Transverse colon (tissue), 4 donors: ENCODE results near the gene KCNQ4. TPM values are rescaled to one million over a fixed set of nuclear protein-coding genes. Genes with fewer than 3 reads are reported as not detected.

Experiments
- DNase-seq: peaks from one replicate; pipeline ENCODE4 v3.0.0-alpha.2; 2019
- H3K27ac ChIP-seq, 4 donors: fragments of 200-600 bp; sonication (generic); 2 replicates each; pipeline ENCODE4 v1.5.1; 2016 to 2018; ENCODE audit warnings: inconsistent platforms in 4 of 4
- H3K27me3 ChIP-seq: fragments of 200-600 bp; sonication (generic); 2 replicates; pipeline ENCODE4 v1.5.1; 2017; ENCODE audit warnings: inconsistent platforms
- H3K36me3 ChIP-seq, 4 donors: fragments of 200-600 bp; sonication (generic); 2 replicates each; pipeline ENCODE4 v1.5.1; 2017 to 2019; ENCODE audit warnings: inconsistent platforms in 4 of 4
- H3K4me1 ChIP-seq, 4 donors: fragments of 200-600 bp; sonication (generic); 2 replicates each; pipeline ENCODE4 v1.5.1; 2017 to 2020; ENCODE audit warnings: inconsistent platforms in 4 of 4
- H3K4me3 ChIP-seq, 4 donors: fragments of 200-600 bp; sonication (generic); 1 replicate in 1 of 4; 2 replicates in 3 of 4; pipeline versions ENCODE4 v1.5.1 to v1.6.1; 2017 to 2019; ENCODE audit warnings: inconsistent platforms in 4 of 4
- H3K9me3 ChIP-seq, 2 donors: fragments of 200-600 bp; sonication (generic); 2 replicates each; pipeline ENCODE4 v1.5.1; 2017 to 2019; ENCODE audit warnings: inconsistent platforms in 2 of 2
- EP300 ChIP-seq: sonication (generic); formaldehyde crosslinking; IDR thresholded peaks from one replicate; pipeline ENCODE4 v1.6.1; 2017; ENCODE audit warnings: antibody characterized with exemption, low read depth
- POLR2A ChIP-seq: fragments of 450-650 bp; IDR thresholded peaks from one replicate; pipeline ENCODE4 v1.6.1; 2016; ENCODE audit warnings: antibody characterized with exemption, mild to moderate bottlenecking, moderate library complexity
- POLR2AphosphoS5 ChIP-seq, 3 donors: sonication (generic); formaldehyde crosslinking; IDR thresholded peaks; one replicate each; pipeline ENCODE4 v1.6.1; 2016; ENCODE audit warnings: antibody characterized with exemption in 3 of 3
- WGBS, 2 donors: methylation state at CpG; one replicate each; pipeline ENCODE4 v1.1.5; 2018; ENCODE audit warnings: low coverage in 1 of 2; 5-methylcytosine and 5-hydroxymethylcytosine counted together
- in situ Hi-C, 4 donors: fragments of 200-750 bp; cut with MboI; loops; one replicate each; pipeline versions ENCODE4 v1.15.0 to v1.15.1; 2017; ENCODE audit warnings: low sequenced_read_pairs in 3 of 4, low pct_ligation_motif_present in 1 of 4, low pct_unique_long_range_greater_than_20kb in 1 of 4
- intact Hi-C: fragments of 100-400 bp; cut with DNase I; formaldehyde crosslinking; loops from one replicate; pipeline ENCODE4 v1.15.1; 2023; ENCODE audit warnings: low total_unique reads
- total RNA-seq, 4 donors: library from RNA; depleted of rRNA; stranded (reverse); fragments of >200 nt; gene quantifications; one replicate each; pipeline ENCODE4 v1.1.0, GENCODE V29; 2016
- TF ChIP-seq, protein P1 (sequence below), 5 experiments: fragments of 200-600 bp in 3 of 5; fragments of 450-650 bp in 2 of 5; sonication (generic) in 3 of 5; IDR thresholded peaks; 1 replicate in 2 of 5; 2 replicates in 3 of 5; pipeline ENCODE4 v1.5.1; 2016 to 2017; ENCODE audit warnings: antibody characterized with exemption in 5 of 5, inconsistent platforms in 3 of 5, mild to moderate bottlenecking in 2 of 5, moderate library complexity in 1 of 5

KCNQ4 gene
- total RNA-seq, 4 donors from 2014 or later = 3.1 to 33.7 (median 3.6) TPM

DNA sequence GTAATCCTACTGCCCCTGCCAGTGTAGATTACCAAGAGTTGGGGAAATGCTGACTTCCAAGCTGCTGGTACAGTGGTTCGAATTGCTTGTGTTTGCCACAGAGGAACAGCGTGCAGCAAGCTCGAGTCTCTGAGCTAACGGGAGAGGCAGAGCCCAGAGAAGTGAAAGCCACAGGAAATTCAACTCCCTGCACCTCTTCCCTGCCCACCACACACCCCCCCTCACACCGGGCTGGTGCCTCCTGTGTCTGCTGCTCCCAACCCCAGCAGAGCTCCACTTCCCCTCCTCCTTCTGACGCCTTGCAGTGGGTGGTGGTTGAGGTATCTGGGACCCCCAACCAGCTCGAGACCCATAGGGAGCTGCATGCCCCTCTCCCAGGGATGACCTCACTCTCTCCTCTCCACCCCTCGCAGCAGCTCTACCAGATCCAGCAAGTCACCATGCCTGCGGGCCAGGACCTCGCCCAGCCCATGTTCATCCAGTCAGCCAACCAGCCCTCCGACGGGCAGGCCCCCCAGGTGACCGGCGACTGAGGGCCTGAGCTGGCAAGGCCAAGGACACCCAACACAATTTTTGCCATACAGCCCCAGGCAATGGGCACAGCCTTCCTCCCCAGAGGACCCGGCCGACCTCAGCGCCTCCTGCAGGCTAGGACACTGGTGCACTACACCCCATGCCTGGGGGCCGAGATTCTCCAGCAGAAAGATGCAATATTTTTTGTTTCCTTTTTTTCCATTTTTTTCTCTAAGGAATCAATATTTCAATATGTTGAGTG, 13.1 kb upstream of the KCNQ4 start:
- intact Hi-C loops (loop anchor here (5.0 kb wide), 1 partner anchor 77 kb away; no protein-coding TSS in a partner anchor), in situ Hi-C loops (loop anchor here in 1 of 4 donors (10.0 kb wide), 1 partner anchor 74 kb away; no protein-coding TSS in a partner anchor)
- H3K27me3 ChIP-seq = no peaks in the 10 kb centered on the region
- H3K4me1 ChIP-seq = peaks cover 3 to 6% (median 4%) of the 10 kb centered on the region in 4 donors
- peaks cover 0 to 52% (median 20%) of the 10 kb centered on the region in 4 donors for H3K36me3 ChIP-seq
- 81 to 88% methylated on average over 1 to 11 of the region's 18 CpGs for WGBS, 2 donors
- no peak overlapping the region for H3K4me3 ChIP-seq
- DNase-seq = no peak
- H3K27ac ChIP-seq = no peak overlapping the region
- TF ChIP-seq, protein P1, sequence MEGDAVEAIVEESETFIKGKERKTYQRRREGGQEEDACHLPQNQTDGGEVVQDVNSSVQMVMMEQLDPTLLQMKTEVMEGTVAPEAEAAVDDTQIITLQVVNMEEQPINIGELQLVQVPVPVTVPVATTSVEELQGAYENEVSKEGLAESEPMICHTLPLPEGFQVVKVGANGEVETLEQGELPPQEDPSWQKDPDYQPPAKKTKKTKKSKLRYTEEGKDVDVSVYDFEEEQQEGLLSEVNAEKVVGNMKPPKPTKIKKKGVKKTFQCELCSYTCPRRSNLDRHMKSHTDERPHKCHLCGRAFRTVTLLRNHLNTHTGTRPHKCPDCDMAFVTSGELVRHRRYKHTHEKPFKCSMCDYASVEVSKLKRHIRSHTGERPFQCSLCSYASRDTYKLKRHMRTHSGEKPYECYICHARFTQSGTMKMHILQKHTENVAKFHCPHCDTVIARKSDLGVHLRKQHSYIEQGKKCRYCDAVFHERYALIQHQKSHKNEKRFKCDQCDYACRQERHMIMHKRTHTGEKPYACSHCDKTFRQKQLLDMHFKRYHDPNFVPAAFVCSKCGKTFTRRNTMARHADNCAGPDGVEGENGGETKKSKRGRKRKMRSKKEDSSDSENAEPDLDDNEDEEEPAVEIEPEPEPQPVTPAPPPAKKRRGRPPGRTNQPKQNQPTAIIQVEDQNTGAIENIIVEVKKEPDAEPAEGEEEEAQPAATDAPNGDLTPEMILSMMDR (IDR thresholded peaks at IDR 0.05) = no peak
- no peak for TF ChIP-seq EP300
- no peak for TF ChIP-seq POLR2AphosphoS5 (IDR thresholded peaks at IDR 0.05)
- no peak for TF ChIP-seq POLR2A
- no peaks in the 10 kb centered on the region for H3K9me3 ChIP-seq

DNA sequence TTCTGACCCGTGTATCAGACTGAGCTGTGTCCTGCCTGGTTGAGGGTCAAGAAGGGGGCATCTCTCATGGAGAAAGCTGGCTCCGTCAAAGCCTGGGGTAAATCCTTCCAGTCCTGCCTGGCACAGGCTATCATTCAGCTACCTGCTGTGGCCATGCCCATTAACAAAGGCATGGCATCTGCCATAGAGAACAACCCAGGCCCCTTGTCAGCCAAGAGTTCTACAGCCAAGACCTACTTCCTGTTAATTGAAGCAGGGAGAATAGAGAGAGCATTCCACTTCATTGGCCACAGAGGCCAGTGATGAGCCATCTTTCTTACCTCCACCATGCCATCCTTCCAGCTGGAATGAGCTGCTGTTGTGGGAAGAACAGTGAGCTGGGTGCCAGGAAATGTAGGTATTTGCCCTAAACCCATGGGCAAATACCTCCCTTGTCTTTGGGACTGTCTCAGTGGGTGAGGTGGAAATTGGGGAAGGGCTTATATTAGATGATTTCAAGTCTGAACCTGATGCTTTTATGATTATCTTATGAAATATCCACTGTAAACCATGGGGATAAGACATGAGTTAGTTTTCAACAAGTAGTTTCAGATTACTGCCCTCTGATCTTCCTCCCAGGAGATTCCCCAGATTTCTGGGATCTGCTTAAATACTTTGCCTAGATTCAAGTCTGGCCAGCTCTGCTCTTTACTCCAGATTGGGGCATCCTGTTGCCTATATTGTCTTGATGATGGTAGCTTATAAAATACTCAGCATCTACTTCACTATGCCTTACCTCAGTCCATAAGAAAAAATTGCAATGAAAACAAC, 11.2 kb upstream of the KCNQ4 start:
- H3K4me3 ChIP-seq = no peak overlapping the region
- intact Hi-C loops (loop anchor here (5.0 kb wide), 1 partner anchor 75 kb away; no protein-coding TSS in a partner anchor), in situ Hi-C loops (loop anchor here in 1 of 4 donors (10.0 kb wide), 1 partner anchor 72 kb away; no protein-coding TSS in a partner anchor)
- H3K9me3 ChIP-seq = no peaks in the 10 kb centered on the region
- no peak overlapping the region for H3K27ac ChIP-seq
- DNase-seq = no peak
- WGBS, 2 donors = 73 to 80% methylated on average over 1 to 2 of the region's 2 CpGs
- H3K36me3 ChIP-seq = peaks cover 0 to 35% (median 16%) of the 10 kb centered on the region in 4 donors
- TF ChIP-seq, protein P1 (IDR thresholded peaks at IDR 0.05) = no peak
- TF ChIP-seq POLR2AphosphoS5 (IDR thresholded peaks at IDR 0.05) (no peak), EP300 (no peak), POLR2A (no peak)
- peaks cover 3 to 6% (median 4%) of the 10 kb centered on the region in 4 donors for H3K4me1 ChIP-seq
- no peaks in the 10 kb centered on the region for H3K27me3 ChIP-seq

GRCh38 chr1:40773748-40774265, 9.8 kb upstream of the KCNQ4 start:
- in situ Hi-C loops = loop anchor here in 1 of 4 donors (10.0 kb wide), 1 partner anchor 71 kb away; no protein-coding TSS in a partner anchor
- DNase-seq = no peak
- H3K9me3 ChIP-seq = no peaks in the 10 kb centered on the region
- H3K27ac ChIP-seq = no peak overlapping the region
- H3K4me3 ChIP-seq = no peak overlapping the region
- TF ChIP-seq POLR2A (no peak), POLR2AphosphoS5 (IDR thresholded peaks at IDR 0.05) (no peak), EP300 (no peak)
- TF ChIP-seq, protein P1 (IDR thresholded peaks at IDR 0.05) = no peak
- no peaks in the 10 kb centered on the region for H3K27me3 ChIP-seq
- H3K36me3 ChIP-seq = peaks cover 0 to 23% (median 11%) of the 10 kb centered on the region in 4 donors
- WGBS, 2 donors = 65% methylated on average over 6 of the region's 6 CpGs; no CpG with 5 or more reads in 1 of the 2 donors
- H3K4me1 ChIP-seq = peaks cover 3 to 6% (median 4%) of the 10 kb centered on the region in 4 donors
- intact Hi-C loops = loop anchor here (5.0 kb wide), 1 partner anchor 73 kb away; no protein-coding TSS in a partner anchor
